Activated CD8-positive, alpha-beta memory T cell treated with anti-CD3 and anti-CD28 coated beads, Interleukin-2, amount 10 ng/mL, durations not matched to agents 7 days and 5 days (primary cell): ENCODE measurements around the gene RASL10A. TPM values are rescaled to one million over a fixed set of nuclear protein-coding genes. Genes with fewer than 3 reads are reported as not detected.
"Not testable (repeated sequence)": the region's sequence is repeated elsewhere in the genome, so short reads cannot be mapped to it uniquely, and the experiment has no call there.

ENCODE experiments used
- ATAC-seq: fragments of 150-1000 bp; cut with Tn5 transposase; one replicate; pipeline ENCODE4 v1.10.0; 2021; ENCODE audit warnings: moderate library complexity
- CTCF ChIA-PET: fragments of 350-600 bp; sonication (Branson Sonifier 250); formaldehyde crosslinking; loops from one replicate; lab custom pipeline; 2021; ENCODE audit warnings: antibody characterized with exemption; lab: Charles Lee
- DNase-seq: peaks from one replicate; pipeline ENCODE4 v3.0.0-alpha.2; 2020
- H3K27ac Mint-ChIP-seq: one replicate; pipeline ENCODE4 v1.8.0; 2021; ENCODE audit warnings: mild to moderate bottlenecking, mixed read lengths
- H3K27me3 Mint-ChIP-seq: one replicate; pipeline ENCODE4 v1.8.0; 2021; ENCODE audit warnings: mixed read lengths
- H3K36me3 Mint-ChIP-seq: one replicate; pipeline ENCODE4 v1.8.0; 2021; ENCODE audit warnings: mild to moderate bottlenecking, mixed read lengths
- H3K4me1 Mint-ChIP-seq: one replicate; pipeline ENCODE4 v1.8.0; 2021; ENCODE audit warnings: mixed read lengths
- H3K4me3 Mint-ChIP-seq: one replicate; pipeline ENCODE4 v1.8.0; 2021; ENCODE audit warnings: mild to moderate bottlenecking, moderate library complexity, mixed read lengths
- H3K9me3 Mint-ChIP-seq: one replicate; pipeline ENCODE4 v1.8.0; 2022; ENCODE audit warnings: low read depth, mixed read lengths
- total RNA-seq, 2 experiments: library from RNA; stranded (reverse); gene quantifications; one replicate each; pipeline ENCODE4 v1.2.3, GENCODE V29; 2021

Gene RASL10A
- total RNA-seq: under 1 TPM; 0.63 to 0.70 TPM

- peak within 1 kb of the TSS; percentile 5 for H3K4me3 Mint-ChIP-seq
- ATAC-seq: peak; percentile 4
- peaks cover 49% of the 10 kb centered on the region for H3K27me3 Mint-ChIP-seq
- H3K27ac Mint-ChIP-seq: no peak within 1 kb of the TSS
- H3K9me3 Mint-ChIP-seq: no peaks in the 10 kb centered on the region
- H3K36me3 Mint-ChIP-seq: no peaks in the 10 kb centered on the region
- no peak for DNase-seq
- CTCF ChIA-PET: no interaction called here
- H3K4me1 Mint-ChIP-seq: peaks cover 29% of the 10 kb centered on the region
Observed at GRCh38 chr22:29315286-29316140, at the start of gene RASL10A. Gene RASL10A, minus strand, starts transcription at chr22:29315697. Its CDS starts 451 bp downstream, at chr22:29315246.

GRCh38 chr22:29359469-29359868, 44.0 kb upstream of the RASL10A start:
- Mint-ChIP-seq H3K27me3 (no peaks in the 10 kb centered on the region), H3K4me3 (no peak overlapping the region), H3K9me3 (no peaks in the 10 kb centered on the region), H3K36me3 (peaks cover 23% of the 10 kb centered on the region), H3K4me1 (peaks cover 2% of the 10 kb centered on the region), H3K27ac (no peak overlapping the region)
- DNase-seq: no peak
- no peak for ATAC-seq
- CTCF ChIA-PET: interaction anchor here (0.9 to 1.5 kb wide), 3 partner anchors 15 to 56 kb away, joined by 3 read pairs; no protein-coding TSS in a partner anchor

GRCh38 chr22:29357193-29357890, 41.8 kb upstream of the RASL10A start:
- ATAC-seq, H3K4me1 Mint-ChIP-seq, H3K27me3 Mint-ChIP-seq, CTCF ChIA-PET, H3K4me3 Mint-ChIP-seq, DNase-seq, H3K9me3 Mint-ChIP-seq, H3K27ac Mint-ChIP-seq: not testable (repeated sequence)
- peaks cover 25% of the 10 kb centered on the region for H3K36me3 Mint-ChIP-seq

GRCh38 chr22:29353860-29354259, 38.4 kb upstream of the RASL10A start:
- Mint-ChIP-seq H3K4me3 (no peak overlapping the region), H3K4me1 (no peaks in the 10 kb centered on the region), H3K27me3 (no peaks in the 10 kb centered on the region), H3K9me3 (no peaks in the 10 kb centered on the region), H3K27ac (no peak overlapping the region), H3K36me3 (peaks cover 26% of the 10 kb centered on the region)
- ATAC-seq: no peak
- CTCF ChIA-PET: interaction anchor here (1.2 kb wide), 1 partner anchor 43 kb away, joined by 3 read pairs; no protein-coding TSS in a partner anchor
- DNase-seq: no peak

GRCh38 chr22:29353286-29353685, 37.8 kb upstream of the RASL10A start:
- CTCF ChIA-PET: no interaction called here
- ATAC-seq (no peak), DNase-seq (no peak)
- Mint-ChIP-seq H3K27ac (no peak overlapping the region), H3K36me3 (peaks cover 25% of the 10 kb centered on the region), H3K4me3 (no peak overlapping the region), H3K9me3 (no peaks in the 10 kb centered on the region), H3K4me1 (no peaks in the 10 kb centered on the region), H3K27me3 (no peaks in the 10 kb centered on the region)

GRCh38 chr22:29352778-29353177, 37.3 kb upstream of the RASL10A start:
- ATAC-seq: no peak
- CTCF ChIA-PET: no interaction called here
- H3K36me3 Mint-ChIP-seq: peaks cover 21% of the 10 kb centered on the region

GRCh38 chr22:29351891-29352290, 36.4 kb upstream of the RASL10A start:
- Mint-ChIP-seq H3K27ac (no peak overlapping the region), H3K4me3 (no peak overlapping the region), H3K27me3 (no peaks in the 10 kb centered on the region), H3K4me1 (no peaks in the 10 kb centered on the region), H3K36me3 (peaks cover 28% of the 10 kb centered on the region), H3K9me3 (no peaks in the 10 kb centered on the region)
- ATAC-seq (no peak), DNase-seq (no peak)
- CTCF ChIA-PET: no interaction called here

More at GRCh38 chr22:29352778-29353177, 37.3 kb upstream of the RASL10A start:
- DNase-seq: no peak
- H3K4me3 Mint-ChIP-seq: no peak overlapping the region
- H3K27me3 Mint-ChIP-seq: no peaks in the 10 kb centered on the region
- H3K4me1 Mint-ChIP-seq: no peaks in the 10 kb centered on the region
- H3K9me3 Mint-ChIP-seq: no peaks in the 10 kb centered on the region
- H3K27ac Mint-ChIP-seq: no peak overlapping the region

- DNase-seq: no peak
- H3K36me3 Mint-ChIP-seq: peaks cover 30% of the 10 kb centered on the region
- H3K27ac Mint-ChIP-seq: no peak overlapping the region
- no peaks in the 10 kb centered on the region for H3K27me3 Mint-ChIP-seq
- CTCF ChIA-PET: no interaction called here
- H3K9me3 Mint-ChIP-seq: no peaks in the 10 kb centered on the region
- ATAC-seq: no peak
- no peak overlapping the region for H3K4me3 Mint-ChIP-seq
- no peaks in the 10 kb centered on the region for H3K4me1 Mint-ChIP-seq
Observed at GRCh38 chr22:29351042-29351441, 35.5 kb upstream of the RASL10A start.

- no peak overlapping the region for H3K4me3 Mint-ChIP-seq
- H3K4me1 Mint-ChIP-seq: peaks cover 2% of the 10 kb centered on the region
- no peaks in the 10 kb centered on the region for H3K27me3 Mint-ChIP-seq
- no peak for DNase-seq
- no peak for ATAC-seq
- H3K36me3 Mint-ChIP-seq: peaks cover 34% of the 10 kb centered on the region
- H3K9me3 Mint-ChIP-seq: no peaks in the 10 kb centered on the region
- CTCF ChIA-PET: no interaction called here
- H3K27ac Mint-ChIP-seq: no peak overlapping the region
Observed at GRCh38 chr22:29348956-29349355, 33.5 kb upstream of the RASL10A start.

- DNase-seq: no peak
- Mint-ChIP-seq H3K27ac (no peak overlapping the region), H3K27me3 (no peaks in the 10 kb centered on the region), H3K4me1 (peaks cover 2% of the 10 kb centered on the region), H3K4me3 (no peak overlapping the region), H3K36me3 (peaks cover 32% of the 10 kb centered on the region), H3K9me3 (no peaks in the 10 kb centered on the region)
- ATAC-seq: no peak
- CTCF ChIA-PET: no interaction called here
Observed at GRCh38 chr22:29348041-29348440, 32.5 kb upstream of the RASL10A start.

GRCh38 chr22:29346659-29347058, 31.2 kb upstream of the RASL10A start:
- ATAC-seq (no peak), DNase-seq (no peak)
- no peaks in the 10 kb centered on the region for H3K9me3 Mint-ChIP-seq
- peaks cover 2% of the 10 kb centered on the region for H3K4me1 Mint-ChIP-seq
- H3K4me3 Mint-ChIP-seq: no peak overlapping the region
- peaks cover 33% of the 10 kb centered on the region for H3K36me3 Mint-ChIP-seq
- CTCF ChIA-PET: interaction anchor here (1.0 kb wide), 1 partner anchor 14 kb away, joined by 3 read pairs; no protein-coding TSS in a partner anchor
- H3K27me3 Mint-ChIP-seq: no peaks in the 10 kb centered on the region
- no peak overlapping the region for H3K27ac Mint-ChIP-seq

GRCh38 chr22:29345932-29346331, 30.4 kb upstream of the RASL10A start:
- H3K4me3 Mint-ChIP-seq: no peak overlapping the region
- CTCF ChIA-PET: interaction anchor here (1.0 kb wide), 1 partner anchor 14 kb away, joined by 3 read pairs; no protein-coding TSS in a partner anchor
- H3K9me3 Mint-ChIP-seq: no peaks in the 10 kb centered on the region
- DNase-seq: no peak
- no peak overlapping the region for H3K27ac Mint-ChIP-seq
- ATAC-seq: no peak
- H3K4me1 Mint-ChIP-seq: peaks cover 2% of the 10 kb centered on the region
- H3K27me3 Mint-ChIP-seq: no peaks in the 10 kb centered on the region
- peaks cover 31% of the 10 kb centered on the region for H3K36me3 Mint-ChIP-seq

GRCh38 chr22:29344889-29345288, 29.4 kb upstream of the RASL10A start:
- H3K27ac Mint-ChIP-seq, ATAC-seq, H3K4me1 Mint-ChIP-seq, DNase-seq, H3K9me3 Mint-ChIP-seq, H3K27me3 Mint-ChIP-seq, H3K4me3 Mint-ChIP-seq, CTCF ChIA-PET: not testable (repeated sequence)
- peaks cover 29% of the 10 kb centered on the region for H3K36me3 Mint-ChIP-seq
